HCT116 (cell line): ENCODE measurements around the gene PDF. TPM values are rescaled to one million over a fixed set of nuclear protein-coding genes. Genes with fewer than 3 reads are reported as not detected.

ENCODE experiments used
- ATAC-seq: fragments of 200-7000 bp; cut with Tn5 transposase; 2 replicates; pipeline ENCODE4 v1.9.1; 2020; ENCODE audit warnings: mild to moderate bottlenecking, moderate library complexity
- BruUV-seq: library from RNA; stranded (reverse); fragments of 400-500 nt; replicated peaks from 2 replicates; lab custom pipeline; 2021; lab: Mats Ljungman, UMichigan
- CTCF ChIA-PET: fragments of 300-600 bp; sonication (Branson Sonifier 250); formaldehyde crosslinking; loops from one replicate; lab custom pipeline; 2021; ENCODE audit warnings: antibody characterized with exemption; lab: Charles Lee
- POLR2A ChIA-PET: fragments of 300-600, 350-600 bp; sonication (Branson Sonifier 250); formaldehyde crosslinking; loops from one replicate; lab custom pipeline; 2021; ENCODE audit warnings: antibody characterized with exemption; lab: Charles Lee
- RAD21 ChIA-PET, 2 experiments: fragments of 300-600 bp; sonication (Branson Sonifier 250); formaldehyde crosslinking; loops; one replicate each; lab custom pipeline; 2023; ENCODE audit warnings: low total read pairs in 2 of 2; ENCODE audit not compliant: uncharacterized antibody in 2 of 2, unreplicated experiment in 2 of 2, low non-redundant PET in 1 of 2; lab: Charles Lee
- DNase-seq: peaks from one replicate; pipeline ENCODE4 v3.0.0-alpha.2; 2010; ENCODE audit warnings: low read depth, low spot score
- H2AFZ ChIP-seq: fragments of 200-600 bp; shearing (Covaris generic), sonication (generic); 2 replicates; pipeline ENCODE4 v1.6.1; 2017; ENCODE audit warnings: low read depth, mixed run types, mixed read lengths, antibody characterized with exemption, low read length; ENCODE audit not compliant: poor library complexity, severe bottlenecking
- H3K27ac ChIP-seq: 2 replicates; pipeline ENCODE4 v1.5.1; 2012; ENCODE audit warnings: low read depth, low read length
- H3K27me3 ChIP-seq: fragments of 200-600 bp; sonication (generic); 2 replicates; pipeline ENCODE4 v1.6.1; 2016; ENCODE audit warnings: mixed run types, low read length, mixed read lengths; ENCODE audit not compliant: insufficient read depth
- H3K36me3 ChIP-seq, 2 experiments: fragments of 200-500 bp in 1 of 2; fragments of 200-600 bp in 1 of 2; sonication (Bioruptor generic) in 1 of 2; sonication (generic) in 1 of 2; 2 replicates each; pipeline versions ENCODE4 v1.5.1 to v1.6.1; 2014 to 2016; ENCODE audit warnings: low read length in 2 of 2, inconsistent platforms in 1 of 2, mixed read lengths in 1 of 2, mixed run types in 1 of 2; ENCODE audit not compliant: insufficient read depth in 2 of 2, control insufficient read depth in 1 of 2
- H3K4me1 ChIP-seq, 2 experiments: fragments of 200-600 bp in 1 of 2; sonication (generic) in 1 of 2; 2 replicates each; pipeline versions ENCODE4 v1.5.1 to v1.6.1; 2012 to 2017; ENCODE audit warnings: low read length in 2 of 2, inconsistent platforms in 1 of 2, mild to moderate bottlenecking in 1 of 2, mixed read lengths in 1 of 2, mixed run types in 1 of 2, moderate library complexity in 1 of 2; ENCODE audit not compliant: insufficient read depth in 2 of 2, control insufficient read depth in 1 of 2
- H3K4me2 ChIP-seq: fragments of 200-600 bp; sonication (generic); 2 replicates; pipeline ENCODE4 v1.6.1; 2017; ENCODE audit warnings: mixed run types, low read length, mixed read lengths
- H3K4me3 ChIP-seq, 2 experiments: fragments of 200-600 bp in 1 of 2; sonication (generic) in 1 of 2; replicated peaks in 1 of 2; 2 replicates each; pipeline ENCODE4 v1.5.1; 2011 to 2016; ENCODE audit warnings: low read length in 2 of 2, control low read depth in 1 of 2, low read depth in 1 of 2, mild to moderate bottlenecking in 1 of 2, mixed read lengths in 1 of 2, mixed run types in 1 of 2
- H3K79me2 ChIP-seq: fragments of 200-600 bp; sonication (generic); 2 replicates; pipeline ENCODE4 v1.6.1; 2017; ENCODE audit warnings: mild to moderate bottlenecking, mixed run types, low read length, moderate library complexity, mixed read lengths; ENCODE audit not compliant: insufficient read depth
- H3K9ac ChIP-seq: fragments of 200-600 bp; sonication (generic); 2 replicates; pipeline ENCODE4 v1.6.1; 2016; ENCODE audit warnings: low read length, mixed read lengths
- H3K9me2 ChIP-seq: fragments of 200-600 bp; sonication (generic), shearing (Covaris generic); 2 replicates; pipeline ENCODE4 v1.6.1; 2017; ENCODE audit warnings: mixed run types, mild to moderate bottlenecking, moderate library complexity; ENCODE audit not compliant: insufficient read depth
- H3K9me3 ChIP-seq, 2 experiments: fragments of 200-500 bp in 1 of 2; fragments of 200-600 bp in 1 of 2; sonication (Bioruptor generic) in 1 of 2; sonication (generic) in 1 of 2; 2 replicates each; pipeline ENCODE4 v1.6.1; 2014 to 2017; ENCODE audit warnings: low read length in 2 of 2, mixed read lengths in 2 of 2, inconsistent platforms in 1 of 2, low read depth in 1 of 2, mild to moderate bottlenecking in 1 of 2, mixed run types in 1 of 2, moderate library complexity in 1 of 2; ENCODE audit not compliant: control insufficient read depth in 1 of 2, insufficient read depth in 1 of 2
- H4K20me1 ChIP-seq: fragments of 200-600 bp; sonication (generic), shearing (Covaris generic); 2 replicates; pipeline ENCODE4 v1.6.1; 2017; ENCODE audit warnings: mixed run types, mild to moderate bottlenecking, moderate library complexity; ENCODE audit not compliant: insufficient read depth
- CBX3 ChIP-seq: IDR thresholded peaks from 2 replicates; pipeline ENCODE4 v1.6.1; 2012; ENCODE audit warnings: low read depth
- CTCF ChIP-seq, 3 experiments: fragments of 200-600 bp in 1 of 3; sonication (generic) in 1 of 3; IDR thresholded peaks in 2 of 3; conservative IDR thresholded peaks in 1 of 3; 2 replicates each; pipeline ENCODE4 v1.5.1; 2012 to 2017; ENCODE audit warnings: low read depth in 2 of 3, low read length in 2 of 3, antibody characterized with exemption in 1 of 3, borderline replicate concordance in 1 of 3, control low read depth in 1 of 3, mild to moderate bottlenecking in 1 of 3, mixed read lengths in 1 of 3, mixed run types in 1 of 3, moderate library complexity in 1 of 3; ENCODE audit not compliant: insufficient read depth in 1 of 3
- EGR1 ChIP-seq: IDR thresholded peaks from 2 replicates; pipeline ENCODE4 v1.6.1; 2012; ENCODE audit warnings: low read depth
- ELF1 ChIP-seq: IDR thresholded peaks from 2 replicates; pipeline ENCODE4 v1.6.1; 2012; ENCODE audit warnings: low read depth, borderline replicate concordance
- EZH2phosphoT487 ChIP-seq: fragments of 200-600 bp; IDR thresholded peaks from 2 replicates; pipeline ENCODE4 v1.6.1; 2018; ENCODE audit warnings: antibody characterized with exemption, borderline replicate concordance
- FOSL1 ChIP-seq: IDR thresholded peaks from 2 replicates; pipeline ENCODE4 v1.6.1; 2012; ENCODE audit warnings: low read depth
- MAX ChIP-seq: IDR thresholded peaks from 2 replicates; pipeline ENCODE4 v1.6.1; 2012
- POLR2AphosphoS5 ChIP-seq: IDR thresholded peaks from 2 replicates; pipeline ENCODE4 v1.6.1; 2011; ENCODE audit warnings: mild to moderate bottlenecking, low read depth, low read length, moderate library complexity
- RAD21 ChIP-seq: IDR thresholded peaks from 2 replicates; pipeline ENCODE4 v1.6.1; 2012; ENCODE audit warnings: low read depth, mild to moderate bottlenecking
- SIN3A ChIP-seq: IDR thresholded peaks from 2 replicates; pipeline ENCODE4 v1.6.1; 2012; ENCODE audit warnings: low read depth
- SP1 ChIP-seq: IDR thresholded peaks from 2 replicates; pipeline ENCODE4 v1.6.1; 2012; ENCODE audit warnings: low read depth
- SRF ChIP-seq: IDR thresholded peaks from 2 replicates; pipeline ENCODE4 v1.6.1; 2012; ENCODE audit warnings: low read depth
- ZBTB33 ChIP-seq: IDR thresholded peaks from 2 replicates; pipeline ENCODE4 v1.6.1; 2011; ENCODE audit warnings: mild to moderate bottlenecking, low read length, moderate library complexity; ENCODE audit not compliant: insufficient replicate concordance; ENCODE audit errors: extremely low read depth
- ZFX ChIP-seq: fragments of 450-650 bp; IDR thresholded peaks from 2 replicates; pipeline ENCODE4 v1.6.1; 2017
- intact Hi-C: fragments of 100-400 bp; cut with micrococcal nuclease; formaldehyde crosslinking; loops from 2 replicates; pipeline ENCODE4 v1.10.0; 2022
- total RNA-seq: library from RNA; stranded (reverse); gene quantifications from one replicate; pipeline ENCODE4 v1.2.1, GENCODE V29; 2021; ENCODE audit not compliant: unreplicated experiment

Gene PDF
- total RNA-seq, 1 experiment from 2014 or later: 33.9 TPM

GRCh38 chr16:69378760-69379159, 48.4 kb upstream of the PDF start:
- ATAC-seq (no peak), DNase-seq (no peak)
- no peaks in the 10 kb centered on the region for H3K27me3 ChIP-seq
- ChIA-PET CTCF (interaction anchor here (1.3 kb wide), 1 partner anchor 17 kb away, joined by 4 read pairs; no protein-coding TSS in a partner anchor), POLR2A (no interaction called here), RAD21 (no interaction called here)
- H4K20me1 ChIP-seq: no peaks in the 10 kb centered on the region
- H3K27ac ChIP-seq: no peak overlapping the region
- TF ChIP-seq ZBTB33: no peak
- TF ChIP-seq FOSL1: no peak
- no peak for TF ChIP-seq MAX
- TF ChIP-seq POLR2AphosphoS5: no peak
- TF ChIP-seq ZFX: no peak
- TF ChIP-seq ELF1: no peak
- no peak for TF ChIP-seq EZH2phosphoT487
- no peak for TF ChIP-seq RAD21
- TF ChIP-seq SP1: no peak
- TF ChIP-seq SRF: no peak
- TF ChIP-seq CBX3: no peak
- TF ChIP-seq EGR1: no peak
- TF ChIP-seq SIN3A: no peak
- TF ChIP-seq CTCF (IDR thresholded peaks at IDR 0.05 in 2 of 3, conservative IDR thresholded peaks at IDR 0.05 in 1 of 3; ENCODE audit: borderline replicate concordance in 1 of 3, insufficient read depth in 1 of 3, low read depth in 2 of 3, low read length in 2 of 3): no peak
- H3K4me1 ChIP-seq: peaks cover 0 to 2% of the 10 kb centered on the region in 2 experiments; a peak in 2 of 4 replicates
- no peak overlapping the region for H2AFZ ChIP-seq
- peaks cover 59 to 61% of the 10 kb centered on the region in 2 experiments for H3K36me3 ChIP-seq
- H3K4me2 ChIP-seq: no peak overlapping the region
- no TSS peak for BruUV-seq
- H3K4me3 ChIP-seq: no peak overlapping the region
- no peaks in the 10 kb centered on the region for H3K9me2 ChIP-seq
- no peak overlapping the region for H3K9ac ChIP-seq
- peaks cover 96% of the 10 kb centered on the region for H3K79me2 ChIP-seq
- no peaks in the 10 kb centered on the region for H3K9me3 ChIP-seq
- intact Hi-C loops: no loop called here
